Activated CD8-positive, alpha-beta T cell treated with anti-CD3 and anti-CD28 coated beads for 36 hours (primary cell): ENCODE data around the gene NBEA. TPM values are rescaled to one million over a fixed set of nuclear protein-coding genes. Genes with fewer than 3 reads are reported as not detected.

ENCODE experiments used
- ATAC-seq: fragments of 200-7000 bp; cut with Tn5 transposase; one replicate; pipeline ENCODE4 v1.10.0; 2021; ENCODE audit warnings: mild to moderate bottlenecking, moderate library complexity
- CTCF ChIA-PET: fragments of 350-600 bp; sonication (Branson Sonifier 250); formaldehyde crosslinking; loops from one replicate; lab custom pipeline; 2021; ENCODE audit warnings: antibody characterized with exemption; lab: Charles Lee
- POLR2A ChIA-PET: fragments of 350-600 bp; sonication (Branson Sonifier 250); formaldehyde crosslinking; loops from one replicate; lab custom pipeline; 2021; ENCODE audit warnings: antibody characterized with exemption; lab: Charles Lee
- DNase-seq: peaks from one replicate; pipeline ENCODE4 v3.0.0-alpha.2; 2020
- H3K27ac Mint-ChIP-seq: one replicate; pipeline ENCODE4 v1.8.0; 2021; ENCODE audit warnings: mild to moderate bottlenecking, mixed read lengths
- H3K27me3 Mint-ChIP-seq: one replicate; pipeline ENCODE4 v1.8.0; 2021; ENCODE audit warnings: mixed read lengths
- H3K36me3 Mint-ChIP-seq: one replicate; pipeline ENCODE4 v1.8.0; 2021; ENCODE audit warnings: low read depth, mixed read lengths
- H3K4me1 Mint-ChIP-seq: one replicate; pipeline ENCODE4 v1.8.0; 2021; ENCODE audit warnings: low read depth, mixed read lengths
- H3K4me3 Mint-ChIP-seq: one replicate; pipeline ENCODE4 v1.8.0; 2021; ENCODE audit warnings: mild to moderate bottlenecking, moderate library complexity, mixed read lengths
- H3K9me3 Mint-ChIP-seq: one replicate; pipeline ENCODE4 v1.8.0; 2021; ENCODE audit warnings: mixed read lengths
- intact Hi-C: fragments of 100-400 bp; cut with micrococcal nuclease; formaldehyde crosslinking; loops from one replicate; pipeline ENCODE4 v1.10.0; 2022
- total RNA-seq, 2 experiments: library from RNA; stranded (reverse); gene quantifications; one replicate each; pipeline ENCODE4 v1.2.3, GENCODE V29; 2021
- TF ChIP-seq, protein P1 (sequence below): fragments of 200-600 bp; IDR thresholded peaks from one replicate; pipeline ENCODE4 v1.8.0; 2022; ENCODE audit warnings: antibody characterized with exemption, mild to moderate bottlenecking

NBEA gene
- total RNA-seq, 2 experiments from 2014 or later, result 0.38 to 0.60 TPM

DNA sequence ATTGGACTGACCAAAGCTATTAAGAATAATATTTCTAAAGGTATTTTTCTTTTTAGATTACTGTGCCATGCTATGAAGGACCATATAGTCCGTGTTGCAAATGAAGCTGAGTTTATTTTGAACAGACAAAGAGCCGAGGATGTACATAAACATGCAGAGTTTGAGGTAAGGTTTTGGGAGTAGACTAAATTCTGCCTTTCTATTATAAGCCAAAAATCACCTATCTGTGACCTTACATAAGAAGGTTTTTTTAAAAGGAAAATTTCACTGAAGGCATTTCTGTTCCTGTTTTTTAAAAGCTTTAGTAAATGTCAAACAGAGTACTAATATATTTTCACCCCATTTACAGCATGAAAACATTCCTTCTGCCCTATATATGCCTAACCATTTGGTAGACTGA, 407.0 kb downstream of the NBEA start:
- intact Hi-C loops, result no loop called here
- Mint-ChIP-seq H3K9me3 (no peaks in the 10 kb centered on the region), H3K4me3 (no peak overlapping the region), H3K27me3 (no peaks in the 10 kb centered on the region), H3K4me1 (no peaks in the 10 kb centered on the region), H3K36me3 (peaks cover 1% of the 10 kb centered on the region), H3K27ac (no peak overlapping the region)
- ATAC-seq, result no peak
- no peak for DNase-seq
- TF ChIP-seq, protein P1, sequence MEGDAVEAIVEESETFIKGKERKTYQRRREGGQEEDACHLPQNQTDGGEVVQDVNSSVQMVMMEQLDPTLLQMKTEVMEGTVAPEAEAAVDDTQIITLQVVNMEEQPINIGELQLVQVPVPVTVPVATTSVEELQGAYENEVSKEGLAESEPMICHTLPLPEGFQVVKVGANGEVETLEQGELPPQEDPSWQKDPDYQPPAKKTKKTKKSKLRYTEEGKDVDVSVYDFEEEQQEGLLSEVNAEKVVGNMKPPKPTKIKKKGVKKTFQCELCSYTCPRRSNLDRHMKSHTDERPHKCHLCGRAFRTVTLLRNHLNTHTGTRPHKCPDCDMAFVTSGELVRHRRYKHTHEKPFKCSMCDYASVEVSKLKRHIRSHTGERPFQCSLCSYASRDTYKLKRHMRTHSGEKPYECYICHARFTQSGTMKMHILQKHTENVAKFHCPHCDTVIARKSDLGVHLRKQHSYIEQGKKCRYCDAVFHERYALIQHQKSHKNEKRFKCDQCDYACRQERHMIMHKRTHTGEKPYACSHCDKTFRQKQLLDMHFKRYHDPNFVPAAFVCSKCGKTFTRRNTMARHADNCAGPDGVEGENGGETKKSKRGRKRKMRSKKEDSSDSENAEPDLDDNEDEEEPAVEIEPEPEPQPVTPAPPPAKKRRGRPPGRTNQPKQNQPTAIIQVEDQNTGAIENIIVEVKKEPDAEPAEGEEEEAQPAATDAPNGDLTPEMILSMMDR, result no peak
- ChIA-PET CTCF (no interaction called here), POLR2A (no interaction called here)

DNA sequence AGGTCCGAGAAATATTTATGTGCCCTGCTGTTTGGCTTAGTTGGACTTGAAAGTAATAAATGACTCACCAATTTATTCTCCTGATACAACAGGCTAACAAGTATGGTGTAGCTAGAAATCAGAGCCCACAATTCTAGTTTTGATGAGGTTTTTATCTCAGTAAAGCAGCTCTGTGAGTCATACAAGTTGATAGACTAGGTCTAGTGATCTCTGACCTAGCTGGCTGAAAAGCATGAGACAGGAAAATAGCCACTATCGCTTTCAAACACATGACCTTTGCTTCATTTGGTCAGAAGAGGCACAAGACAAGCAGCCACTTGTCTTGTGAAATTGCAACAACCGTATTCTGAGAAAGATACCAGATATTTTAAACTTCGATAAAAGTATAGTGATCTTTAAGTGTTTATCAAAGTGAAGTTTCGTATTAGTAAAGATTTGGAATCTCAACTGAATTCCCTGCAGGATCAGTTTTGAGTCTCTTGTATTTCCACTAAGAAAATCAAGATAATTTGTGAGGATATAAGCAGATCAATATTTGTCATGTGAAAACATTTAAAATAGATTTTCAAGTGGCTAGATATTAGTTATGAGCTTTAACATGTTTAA, 407.7 kb downstream of the NBEA start:
- Mint-ChIP-seq H3K4me3 (no peak overlapping the region), H3K9me3 (no peaks in the 10 kb centered on the region), H3K27ac (no peak overlapping the region), H3K36me3 (peaks cover 1% of the 10 kb centered on the region), H3K4me1 (no peaks in the 10 kb centered on the region), H3K27me3 (no peaks in the 10 kb centered on the region)
- intact Hi-C loops, result no loop called here
- TF ChIP-seq, protein P1, result no peak
- ChIA-PET CTCF (no interaction called here), POLR2A (no interaction called here)
- DNase-seq (no peak), ATAC-seq (no peak)

DNA sequence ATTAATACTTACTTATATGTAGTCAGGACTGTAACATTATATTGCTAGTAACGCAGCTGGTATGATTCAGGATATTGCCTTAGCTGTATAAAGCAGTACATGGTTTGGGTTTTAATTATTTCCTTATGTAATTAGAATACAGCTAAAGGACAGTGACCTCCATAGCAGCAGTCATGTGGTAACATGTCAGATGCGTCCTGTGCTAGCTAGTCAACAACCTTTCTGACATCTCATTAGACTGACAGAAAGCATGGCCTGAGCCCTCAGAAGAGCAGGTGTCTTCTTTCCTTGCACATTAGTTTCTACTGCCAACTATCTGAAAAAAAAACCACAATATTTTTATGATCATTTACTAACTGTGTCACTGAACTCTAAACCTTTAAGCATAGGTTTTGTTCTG, 412.2 kb downstream of the NBEA start:
- Mint-ChIP-seq H3K4me3 (no peak overlapping the region), H3K9me3 (no peaks in the 10 kb centered on the region), H3K27me3 (no peaks in the 10 kb centered on the region), H3K4me1 (peaks cover 2% of the 10 kb centered on the region), H3K27ac (no peak overlapping the region), H3K36me3 (peaks cover 4% of the 10 kb centered on the region)
- no peak for DNase-seq
- intact Hi-C loops, result no loop called here
- TF ChIP-seq, protein P1, result no peak
- CTCF ChIA-PET, result no interaction called here
- POLR2A ChIA-PET, result no interaction called here
- no peak for ATAC-seq

DNA sequence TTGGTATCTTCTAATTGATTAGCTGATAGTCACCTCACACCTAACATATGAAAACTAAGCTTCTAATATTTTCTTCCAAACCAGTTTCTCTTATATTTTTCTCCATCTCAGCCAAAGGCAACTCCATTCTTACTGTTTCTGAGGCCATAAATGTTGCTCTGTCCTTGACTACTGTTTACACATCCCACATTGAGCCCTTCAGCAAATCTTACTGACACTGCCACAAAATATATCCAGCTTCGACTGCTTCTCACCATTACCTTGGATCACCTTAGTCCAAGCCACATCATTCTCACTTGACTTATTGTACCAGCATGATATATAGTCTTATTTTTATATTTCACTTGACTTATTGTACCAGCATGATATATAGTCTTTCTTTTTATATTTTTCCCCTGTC, 412.8 kb downstream of the NBEA start:
- DNase-seq (no peak), ATAC-seq (no peak)
- POLR2A ChIA-PET, result no interaction called here
- Mint-ChIP-seq H3K4me3 (no peak overlapping the region), H3K36me3 (peaks cover 4% of the 10 kb centered on the region), H3K27ac (no peak overlapping the region), H3K4me1 (peaks cover 2% of the 10 kb centered on the region), H3K9me3 (no peaks in the 10 kb centered on the region), H3K27me3 (no peaks in the 10 kb centered on the region)
- TF ChIP-seq, protein P1, result no peak
- CTCF ChIA-PET, result no interaction called here
- intact Hi-C loops, result no loop called here

DNA sequence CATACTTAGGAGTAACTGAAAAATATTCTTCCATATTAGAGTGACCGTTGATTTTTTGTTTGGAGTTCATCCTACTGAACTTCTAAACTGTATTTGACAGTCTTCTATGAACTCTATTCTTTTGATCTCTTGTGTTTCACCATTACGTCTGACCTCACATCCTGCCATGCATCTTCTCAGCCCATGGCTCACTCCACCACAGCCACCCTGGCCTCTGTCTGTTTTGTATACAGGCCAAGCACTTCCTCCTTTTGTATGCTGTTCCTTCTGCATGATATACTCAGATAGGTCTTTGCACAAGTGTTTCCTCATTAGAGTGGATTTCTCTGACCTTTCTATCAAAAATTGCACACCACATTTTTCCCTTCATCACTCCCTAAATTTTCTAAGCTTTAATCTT, 414.5 kb downstream of the NBEA start:
- Mint-ChIP-seq H3K36me3 (peaks cover 8% of the 10 kb centered on the region), H3K27ac (no peak overlapping the region), H3K4me1 (peaks cover 2% of the 10 kb centered on the region), H3K27me3 (no peaks in the 10 kb centered on the region), H3K4me3 (no peak overlapping the region), H3K9me3 (peaks cover 3% of the 10 kb centered on the region)
- TF ChIP-seq, protein P1, result no peak
- ATAC-seq, result no peak
- POLR2A ChIA-PET, result no interaction called here
- peak; percentile 11 for DNase-seq
- intact Hi-C loops, result no loop called here
- CTCF ChIA-PET, result no interaction called here
